Embryonic facial prominence (tissue), 1 donor: ENCODE data around the gene SLC25A36.
"Not testable (repeated sequence)": the region's sequence is repeated elsewhere in the genome, so short reads cannot be mapped to it uniquely, and the experiment has no call there.

Experiments used
- DNase-seq: peaks from one replicate; pipeline ENCODE4 v3.0.0-alpha.2; 2016; ENCODE audit errors: extremely low spot score

SLC25A36 gene

DNA sequence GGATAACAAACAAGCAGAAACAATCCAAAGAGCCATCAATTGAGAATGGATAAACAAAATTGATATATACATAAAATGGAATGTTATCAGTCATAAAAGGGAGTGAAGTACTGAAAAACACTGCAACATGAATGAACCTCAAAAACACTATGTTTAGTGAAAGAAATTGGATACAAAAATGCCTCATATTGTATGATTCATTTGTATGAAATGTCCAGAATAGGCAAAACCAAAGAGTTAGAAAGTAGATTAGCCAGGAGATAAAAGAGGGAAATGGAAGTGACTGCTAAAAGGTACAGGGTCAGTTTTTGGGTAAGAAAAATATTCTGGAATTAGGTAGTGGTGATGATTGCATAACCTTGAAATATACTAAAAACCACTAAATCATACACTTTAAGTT lies 9.8 kb upstream of the SLC25A36 start:
- DNase-seq: no peak

DNA sequence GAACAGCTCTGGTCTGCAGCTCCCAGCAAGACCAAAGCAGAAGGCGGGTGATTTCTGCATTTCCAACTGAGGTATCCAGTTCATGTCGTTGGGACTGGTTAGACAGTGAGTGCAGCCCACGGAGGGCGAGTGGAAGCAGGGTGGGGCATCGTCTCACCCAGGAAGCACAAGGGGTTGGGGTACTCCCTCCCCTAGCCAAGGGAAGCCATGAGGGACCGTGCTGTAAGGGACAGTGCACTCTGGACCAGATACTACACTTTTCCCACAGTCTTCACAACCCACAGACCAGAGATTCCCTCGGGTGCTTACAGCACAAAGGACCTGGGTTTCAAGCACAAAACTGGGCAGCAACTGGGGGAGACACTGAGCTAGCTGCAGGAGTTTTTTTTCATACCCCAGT lies 8.5 kb upstream of the SLC25A36 start:
- DNase-seq: no peak

DNA sequence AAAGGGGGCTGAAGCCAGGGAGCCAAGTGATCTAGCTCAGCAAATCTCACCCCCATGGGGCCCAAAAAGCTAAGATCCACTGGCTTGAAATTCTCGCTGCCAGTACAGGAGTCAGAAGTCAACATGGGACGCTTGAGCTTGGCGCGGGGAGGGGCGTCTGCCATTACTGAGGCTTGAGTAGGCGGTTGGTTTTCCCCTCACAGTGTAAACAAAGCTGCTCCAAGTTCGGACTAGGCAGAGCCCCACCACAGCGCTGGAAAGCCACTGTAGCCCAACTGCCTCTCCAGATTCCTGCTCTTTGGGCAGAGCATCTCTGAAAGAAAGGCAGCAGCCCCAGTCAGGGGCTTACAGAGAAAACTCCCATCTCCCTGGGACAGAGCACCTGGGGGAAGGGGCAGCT lies 8.1 kb upstream of the SLC25A36 start:
- no peak for DNase-seq

DNA sequence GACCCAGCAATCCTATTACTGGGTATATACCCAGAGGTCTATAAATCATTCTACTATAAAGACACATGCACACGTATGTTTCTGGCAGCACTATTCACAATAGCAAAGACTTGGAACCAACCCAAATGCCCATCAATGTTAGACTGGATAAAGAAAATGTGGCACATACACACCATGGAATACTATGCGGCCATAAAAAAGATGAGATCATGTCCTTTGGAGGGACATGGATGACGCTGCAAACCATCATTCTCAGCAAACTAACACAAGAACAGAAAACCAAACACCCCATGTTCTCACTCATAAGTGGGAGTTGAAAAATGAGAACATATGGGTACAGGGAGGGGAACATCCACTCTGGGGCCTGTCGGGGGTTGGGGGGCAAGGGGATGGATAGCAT lies 2.3 kb upstream of the SLC25A36 start:
- not testable (repeated sequence) for DNase-seq

DNA sequence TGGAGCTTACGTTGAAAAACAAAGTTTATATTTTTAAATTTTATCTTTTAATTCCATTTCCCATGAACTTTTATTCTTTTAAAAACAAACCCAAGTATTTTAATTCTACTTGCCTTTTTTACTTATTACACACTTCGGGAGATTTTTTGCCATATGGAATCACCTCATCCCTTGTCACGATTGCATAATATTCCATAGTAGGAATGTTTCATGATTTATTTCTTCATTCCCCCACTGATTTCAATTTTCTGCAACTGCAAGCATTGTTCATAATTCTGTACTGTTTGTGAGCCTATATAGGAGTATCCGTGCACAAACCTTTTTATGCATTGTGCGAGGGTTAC lies 574 bp upstream of the SLC25A36 start:
- no peak for DNase-seq

DNA sequence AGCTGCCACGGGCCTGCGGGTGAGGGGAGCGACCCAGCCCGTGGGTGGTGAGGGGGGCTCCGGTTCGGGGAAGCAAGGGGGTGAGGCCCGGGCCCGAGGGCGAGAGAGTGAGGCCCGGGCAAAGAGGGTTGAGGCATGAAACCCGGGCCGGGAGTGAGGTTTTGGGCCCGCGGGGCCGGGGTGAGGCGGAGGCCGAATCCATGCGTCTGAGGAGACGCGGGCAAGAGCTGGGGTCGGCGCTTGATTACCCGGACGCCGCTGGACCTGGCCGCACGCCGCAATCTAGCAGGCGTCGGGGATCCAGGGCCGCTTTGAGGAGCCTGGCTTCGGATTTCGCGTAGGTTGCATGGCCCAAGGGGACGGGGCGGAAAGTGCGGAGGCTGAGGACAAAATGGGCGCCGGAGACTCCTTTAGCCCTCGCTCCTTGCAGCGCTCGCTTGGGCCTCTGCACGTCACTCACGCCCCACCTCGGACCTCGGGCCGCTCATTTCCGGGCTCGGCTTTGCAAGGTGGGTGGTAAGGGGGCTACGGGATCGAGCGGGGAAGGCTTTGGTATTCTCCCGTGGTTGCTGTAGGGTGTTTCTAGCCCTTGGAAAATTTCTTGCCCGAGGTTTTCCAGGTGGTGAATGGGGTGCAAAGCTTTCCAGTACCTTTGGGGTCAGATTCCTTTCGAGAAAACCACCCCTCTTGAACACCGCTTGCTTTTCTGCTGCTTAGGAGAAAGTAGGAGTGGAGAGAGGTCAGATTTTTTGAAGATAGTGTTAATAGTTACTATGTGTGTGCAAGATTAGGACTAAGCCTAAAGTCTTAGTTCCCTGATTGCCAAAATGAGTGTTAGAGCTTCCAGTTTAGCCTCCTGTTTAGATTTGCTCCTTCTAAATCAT lies 827 bp downstream of the SLC25A36 start:
- peak; percentile 11 for DNase-seq

DNA sequence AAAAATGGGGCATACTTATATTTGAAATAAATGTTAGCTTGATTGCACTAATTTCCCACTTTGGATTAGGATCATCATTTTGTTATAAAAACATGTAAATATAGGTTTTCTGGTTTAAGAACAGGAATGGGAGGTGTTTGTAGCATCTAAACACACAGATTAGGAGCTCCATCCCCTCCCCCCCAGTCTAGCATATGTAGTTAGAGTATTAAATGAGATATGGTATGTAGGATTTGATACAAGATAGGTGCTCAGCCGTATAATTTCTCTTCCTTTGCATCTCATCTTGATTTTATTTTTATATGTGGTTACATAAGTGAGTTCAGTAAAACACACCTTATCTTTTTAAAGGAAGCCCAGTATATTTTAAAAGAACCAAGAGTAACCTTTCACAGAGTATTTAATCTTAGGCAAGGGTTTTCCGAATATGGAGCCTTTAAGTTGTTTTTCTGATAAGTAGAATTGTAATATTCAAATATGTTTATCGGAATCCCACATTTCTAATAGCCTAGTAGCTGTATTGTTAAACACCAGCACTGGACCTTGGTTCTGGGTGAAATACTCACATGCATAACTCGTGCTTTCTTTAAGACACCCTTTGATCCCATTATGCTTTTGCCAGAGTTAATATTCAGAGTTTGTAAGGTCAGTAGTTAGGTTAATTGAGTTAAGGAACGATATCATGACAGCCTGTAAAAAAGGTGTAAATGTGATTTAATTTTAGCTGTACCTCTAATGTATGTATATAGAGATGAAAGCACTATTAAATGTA lies 2.3 kb downstream of the SLC25A36 start:
- DNase-seq: no peak

DNA sequence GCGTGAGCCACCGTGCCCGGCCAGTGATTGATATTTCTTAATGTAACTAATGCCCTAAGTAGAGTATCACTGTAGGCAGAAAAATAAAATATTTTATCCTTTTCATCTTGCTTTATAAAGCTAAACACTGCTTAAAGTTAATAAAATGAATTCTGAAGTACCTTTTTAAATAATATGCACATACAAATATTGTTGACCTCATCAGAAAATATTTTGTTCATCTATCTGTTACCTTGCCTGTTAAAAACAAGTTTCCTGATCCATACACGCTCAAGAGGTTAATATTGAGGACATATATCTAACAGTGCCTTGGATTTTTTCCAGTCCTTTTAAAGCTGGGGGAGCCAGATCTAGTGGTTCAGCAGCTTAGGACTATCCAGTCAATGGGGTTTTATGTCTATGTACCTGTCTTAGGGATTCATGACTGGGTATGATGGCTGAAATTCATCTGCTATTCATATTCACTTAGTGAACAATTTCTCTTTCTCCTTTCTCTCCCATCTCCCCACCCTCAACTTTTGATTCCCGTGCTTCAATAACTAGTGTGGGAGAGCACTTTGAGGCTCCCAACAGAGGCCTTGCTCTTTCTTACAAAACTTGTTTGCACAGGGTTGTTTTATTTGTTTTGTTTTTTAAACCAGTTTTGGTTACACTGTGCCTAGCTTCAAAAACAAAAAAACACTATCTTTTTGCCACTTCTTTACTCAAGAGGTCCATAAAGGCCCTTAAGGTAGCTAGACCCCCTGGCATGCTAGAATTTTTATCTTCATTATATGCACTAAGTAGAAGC lies 7.0 kb downstream of the SLC25A36 start:
- no peak for DNase-seq

DNA sequence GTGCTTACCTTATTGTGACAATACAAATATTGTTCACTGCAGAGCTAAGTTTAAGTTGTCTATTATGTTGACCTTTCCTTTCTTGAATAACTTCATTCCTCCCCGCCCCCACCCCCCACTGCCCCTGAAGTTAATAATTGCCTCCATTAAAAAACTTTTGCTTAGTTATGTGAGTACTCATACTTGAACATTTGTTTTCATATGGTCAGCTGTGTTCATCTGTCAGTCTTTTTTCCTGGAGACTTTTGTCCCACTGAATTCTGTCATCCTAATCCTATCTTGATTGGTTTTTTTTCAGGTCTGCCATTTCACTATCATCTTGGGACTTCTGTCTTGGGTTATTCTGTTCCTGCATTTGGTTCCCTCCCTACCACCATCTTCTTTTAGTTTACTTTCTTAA lies 8.5 kb downstream of the SLC25A36 start:
- no peak for DNase-seq

DNA sequence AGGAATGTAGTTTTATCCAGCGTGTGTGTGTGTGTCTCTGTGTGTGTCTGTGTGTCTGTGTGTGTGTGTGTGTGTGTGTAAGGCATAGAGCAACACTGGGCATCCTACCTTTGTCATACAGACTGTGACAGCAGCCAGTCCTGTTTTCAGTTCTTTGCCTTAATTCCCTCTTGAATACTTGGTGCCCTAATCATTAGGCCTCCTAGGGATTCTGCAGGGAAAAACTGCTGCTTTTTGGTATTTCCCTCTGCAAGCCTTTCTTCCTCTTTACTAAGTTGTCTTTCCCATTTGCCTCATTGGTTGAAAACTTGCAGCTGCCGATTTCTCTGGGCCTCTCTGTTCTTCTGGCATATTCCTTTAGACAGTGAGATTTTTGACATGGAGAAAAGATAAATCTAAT lies 9.2 kb downstream of the SLC25A36 start:
- DNase-seq: no peak

DNA sequence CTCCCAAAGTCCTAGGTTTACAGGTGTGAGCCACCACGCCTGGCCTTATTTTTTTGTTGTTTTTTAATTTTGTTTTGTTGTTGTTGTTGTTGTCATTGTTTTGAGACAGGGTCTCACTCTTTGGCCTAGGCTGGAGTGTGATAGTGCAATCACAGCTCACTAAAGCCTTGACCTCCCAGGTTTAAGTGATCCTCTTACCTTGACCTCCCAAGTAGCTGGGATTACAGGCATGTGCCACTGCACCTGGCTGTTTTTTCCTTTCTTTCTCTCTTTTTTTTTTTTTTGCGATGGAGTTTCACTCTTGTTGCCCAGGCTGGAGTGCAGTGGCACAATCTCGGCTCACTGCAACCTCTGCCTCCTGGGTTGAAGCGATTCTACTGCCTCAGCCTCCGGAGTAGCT lies 10.1 kb downstream of the SLC25A36 start:
- not testable (repeated sequence) for DNase-seq

DNA sequence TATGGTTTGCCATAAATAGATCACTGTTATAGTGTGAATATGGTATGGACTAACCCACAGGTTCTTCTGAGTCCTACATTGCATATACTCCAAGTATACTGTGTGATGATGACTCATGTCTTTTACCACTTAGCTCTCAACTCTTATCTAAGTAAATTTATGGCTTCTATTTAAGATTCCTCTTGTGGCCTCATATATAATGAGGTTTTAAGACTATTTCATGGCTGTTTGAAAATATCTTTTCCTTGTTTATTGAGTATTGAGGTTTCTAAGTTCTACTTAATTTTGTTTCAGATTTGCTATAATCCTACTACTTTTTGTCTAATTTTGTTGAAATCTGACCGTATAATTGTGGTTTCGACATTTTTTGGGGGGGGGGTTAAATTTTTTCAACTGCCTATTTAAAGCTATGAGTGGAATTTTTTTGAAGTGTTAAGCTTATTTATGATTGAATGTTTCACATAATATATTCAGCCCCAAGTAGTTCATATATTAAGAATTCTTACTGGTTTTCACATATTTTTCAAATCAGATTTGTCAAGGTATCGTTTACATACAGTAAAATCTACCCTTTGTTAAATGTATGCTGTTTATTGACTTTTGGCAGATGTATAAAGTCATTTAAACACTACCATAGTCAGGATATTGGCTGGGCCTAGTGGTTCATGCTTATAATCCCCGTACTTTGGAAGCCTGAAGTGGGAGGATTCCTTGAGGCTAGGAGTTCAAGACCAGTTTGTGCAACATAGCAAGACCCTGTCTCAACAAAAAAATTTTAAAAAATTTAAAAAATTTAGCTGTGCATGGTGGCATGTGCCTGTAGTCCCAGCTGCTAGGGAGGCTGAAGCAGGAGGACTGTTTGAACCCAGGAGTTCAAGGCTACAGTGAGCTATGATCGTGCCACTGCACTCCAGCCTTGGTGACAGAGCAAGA lies 11.7 kb downstream of the SLC25A36 start:
- no peak for DNase-seq

DNA sequence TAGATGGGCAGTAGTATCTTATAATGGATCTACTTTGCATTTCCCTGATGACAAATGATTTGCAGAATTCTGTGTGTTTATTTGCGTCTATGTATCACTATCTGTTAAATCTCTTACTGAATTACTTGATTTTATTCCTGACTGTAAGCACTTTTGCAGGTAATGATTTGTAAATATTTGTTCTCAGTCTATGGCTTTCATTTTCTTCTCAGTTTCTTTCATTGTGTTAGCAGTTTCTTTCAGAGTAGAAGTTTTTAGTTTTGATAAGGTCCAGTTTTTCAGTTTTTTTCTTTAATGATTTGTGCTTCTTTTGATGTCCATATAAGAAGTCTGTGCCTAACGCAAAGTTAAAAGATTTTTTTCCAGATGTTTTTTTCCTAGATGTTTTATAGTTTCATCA lies 12.9 kb downstream of the SLC25A36 start:
- no peak for DNase-seq

DNA sequence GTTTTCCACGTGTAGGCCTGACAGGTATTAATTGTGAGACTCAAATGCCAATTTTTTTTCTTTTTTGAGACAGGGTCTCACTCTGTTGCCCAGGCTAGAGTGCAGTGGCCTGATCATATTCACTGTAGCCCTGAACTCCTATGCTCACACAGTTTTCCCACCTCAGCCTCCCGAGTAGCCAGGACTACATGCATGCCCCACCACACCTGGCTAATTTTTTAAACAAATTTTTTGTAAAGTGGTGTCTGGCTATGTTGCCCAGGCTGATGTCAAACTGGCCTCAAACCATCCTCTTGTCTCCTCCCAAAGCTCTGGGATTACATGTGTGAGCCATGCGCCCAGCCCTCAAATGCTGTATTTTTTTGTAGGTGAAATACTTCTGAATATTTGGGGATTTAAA lies 14.0 kb downstream of the SLC25A36 start:
- no peak for DNase-seq

DNA sequence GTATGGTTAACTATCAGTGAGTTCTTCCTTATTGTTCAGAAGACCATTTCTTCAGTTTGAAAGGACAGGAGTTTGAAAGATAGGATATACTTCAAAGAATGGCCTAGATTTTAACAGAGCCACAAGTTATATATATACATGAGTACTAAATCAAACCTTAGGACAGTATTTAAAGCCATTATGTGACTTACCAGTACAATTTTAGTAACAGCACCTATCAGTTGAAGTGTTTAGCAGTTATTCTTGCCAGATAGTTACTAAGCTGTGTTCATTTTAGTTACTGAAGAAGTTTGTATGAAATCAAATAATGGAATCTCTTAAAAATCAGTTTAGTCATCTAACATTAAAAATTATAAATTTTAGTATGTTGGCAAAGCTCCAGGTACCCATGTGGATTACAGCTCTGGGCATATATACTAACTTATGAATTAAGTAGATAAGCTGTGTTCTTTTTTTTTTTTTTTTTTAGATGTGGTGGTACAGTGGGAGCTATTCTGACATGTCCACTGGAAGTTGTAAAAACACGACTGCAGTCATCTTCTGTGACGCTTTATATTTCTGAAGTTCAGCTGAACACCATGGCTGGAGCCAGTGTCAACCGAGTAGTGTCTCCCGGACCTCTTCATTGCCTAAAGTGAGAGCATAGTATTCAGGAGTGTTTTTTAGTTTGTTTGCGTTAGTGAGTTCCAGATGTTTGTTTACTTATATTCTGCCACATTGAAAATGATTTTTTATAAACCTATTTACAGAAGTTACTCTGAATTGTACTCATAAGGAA lies 14.6 kb downstream of the SLC25A36 start:
- DNase-seq: no peak

DNA sequence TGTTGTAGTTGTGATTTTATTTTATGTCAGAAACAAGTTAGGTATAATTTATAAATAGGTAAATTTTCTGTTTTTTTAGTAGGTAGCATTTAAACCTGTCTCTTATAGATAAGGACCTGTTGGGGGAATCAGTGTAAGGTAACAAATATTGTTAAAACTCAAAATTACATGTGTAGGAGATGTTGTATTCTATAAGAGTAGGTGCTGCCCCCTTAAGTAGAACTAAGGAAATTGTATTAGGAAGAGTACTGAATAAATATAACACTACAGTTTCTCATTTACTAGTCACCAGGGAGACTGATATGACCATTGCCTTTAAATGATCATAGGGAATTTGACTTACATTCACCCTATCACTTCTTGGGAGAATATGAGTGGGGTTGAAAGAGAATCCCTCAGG lies 31.2 kb downstream of the SLC25A36 start:
- DNase-seq: no peak

DNA sequence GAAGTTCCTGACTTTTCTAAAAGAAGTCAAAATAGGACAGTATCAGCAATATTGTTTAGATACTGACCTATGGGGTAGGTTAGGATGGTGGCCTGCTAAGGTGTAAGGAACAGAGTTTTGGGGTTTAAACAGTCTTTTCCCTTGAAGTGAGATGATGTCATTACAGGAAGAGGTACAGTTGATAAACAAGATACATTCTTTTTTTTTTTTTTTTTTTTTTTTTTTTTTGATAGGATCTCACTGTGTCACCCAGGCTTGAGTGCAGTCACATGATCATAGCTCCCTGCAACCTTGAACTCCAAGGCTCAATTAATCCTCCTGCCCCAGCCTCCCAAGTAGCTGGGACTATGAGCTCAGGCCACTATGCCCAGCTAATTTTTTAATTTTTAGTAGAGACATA lies 33.3 kb downstream of the SLC25A36 start:
- no peak for DNase-seq

DNA sequence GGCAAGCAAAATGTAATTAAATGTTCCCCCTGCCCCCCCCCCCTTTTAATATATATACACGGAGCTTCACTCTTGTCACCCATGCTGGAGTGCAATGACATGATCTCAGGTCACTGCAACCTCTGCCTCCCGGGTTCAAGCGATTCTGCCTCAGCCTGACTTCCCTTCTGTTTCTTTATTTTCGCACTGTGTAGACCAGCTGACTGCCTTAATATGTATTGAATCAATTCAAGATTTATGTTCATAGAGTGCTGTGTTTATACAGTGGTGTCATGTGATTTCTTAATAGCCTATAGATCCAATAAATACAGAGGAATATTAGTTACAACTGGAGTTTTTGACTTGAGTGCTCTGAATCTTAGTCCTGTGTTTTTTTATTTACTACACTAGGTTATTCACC lies 39.0 kb downstream of the SLC25A36 start:
- DNase-seq: no peak

DNA sequence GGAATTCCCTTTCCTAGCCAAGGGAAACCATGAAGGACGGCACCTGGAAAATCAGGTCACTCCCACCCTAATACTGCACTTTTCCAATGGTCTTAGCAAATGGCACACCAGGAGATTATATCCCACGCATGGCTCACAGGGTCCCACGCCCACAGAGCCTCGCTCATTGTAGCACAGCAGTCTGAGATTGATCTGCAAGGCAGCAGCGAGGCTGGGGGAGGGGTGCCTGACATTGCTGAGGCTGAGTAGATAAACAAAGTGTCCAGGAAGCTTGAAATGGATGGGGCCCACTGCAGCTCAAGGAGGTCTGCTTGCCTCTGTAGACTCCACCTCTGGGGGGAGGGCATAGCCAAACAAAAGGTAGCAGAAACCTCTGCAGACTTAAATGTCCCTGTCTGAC lies 46.2 kb downstream of the SLC25A36 start:
- not testable (repeated sequence) for DNase-seq

DNA sequence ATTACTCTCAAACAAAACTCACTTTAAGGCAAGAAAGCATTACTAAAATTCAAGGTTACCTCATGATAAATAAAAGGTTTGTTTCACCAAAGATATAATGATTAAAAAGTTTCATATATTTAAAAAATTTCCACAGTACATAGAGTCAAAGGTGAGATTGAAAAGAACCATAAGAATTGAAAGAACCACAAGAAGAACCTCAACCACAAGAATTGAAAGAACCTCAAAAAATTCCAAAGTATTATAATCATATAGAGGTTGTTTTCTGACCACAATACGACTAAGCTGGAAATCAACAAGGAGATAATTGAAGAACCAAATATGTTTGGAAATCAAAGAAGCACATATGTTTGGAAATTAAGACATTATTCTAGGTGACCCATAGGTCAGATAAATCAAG lies 52.7 kb downstream of the SLC25A36 start:
- no peak for DNase-seq

DNA sequence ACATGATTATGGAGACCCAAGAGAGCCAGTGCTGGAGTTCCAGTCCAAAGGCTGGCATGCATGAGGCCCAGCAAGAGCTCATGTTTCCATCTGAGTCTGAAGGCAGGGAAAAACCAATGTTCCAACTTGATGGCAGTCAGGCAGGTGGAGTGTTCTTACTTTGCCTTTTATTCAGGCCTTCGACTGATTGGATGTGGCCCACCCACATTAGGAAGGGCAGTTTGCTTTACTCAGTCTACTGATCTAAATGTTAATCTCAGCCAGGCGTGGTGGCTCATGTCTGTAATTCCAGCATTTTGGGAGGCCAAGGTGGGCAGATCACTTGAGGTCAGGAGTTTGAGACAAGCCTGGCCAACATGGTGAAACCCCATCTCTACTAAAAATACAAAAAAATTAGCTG lies 53.2 kb downstream of the SLC25A36 start:
- DNase-seq: not testable (repeated sequence)
